Measurements from ENCODE around the gene KISS1R. TPM values are rescaled to one million over a fixed set of nuclear protein-coding genes. Genes with fewer than 3 reads are reported as not detected.

KISS1R gene
- total and polyA plus RNA-seq, 8 donors: 0.16 to 1.0 (median 0.31) TPM; not detected in 2

DNA sequence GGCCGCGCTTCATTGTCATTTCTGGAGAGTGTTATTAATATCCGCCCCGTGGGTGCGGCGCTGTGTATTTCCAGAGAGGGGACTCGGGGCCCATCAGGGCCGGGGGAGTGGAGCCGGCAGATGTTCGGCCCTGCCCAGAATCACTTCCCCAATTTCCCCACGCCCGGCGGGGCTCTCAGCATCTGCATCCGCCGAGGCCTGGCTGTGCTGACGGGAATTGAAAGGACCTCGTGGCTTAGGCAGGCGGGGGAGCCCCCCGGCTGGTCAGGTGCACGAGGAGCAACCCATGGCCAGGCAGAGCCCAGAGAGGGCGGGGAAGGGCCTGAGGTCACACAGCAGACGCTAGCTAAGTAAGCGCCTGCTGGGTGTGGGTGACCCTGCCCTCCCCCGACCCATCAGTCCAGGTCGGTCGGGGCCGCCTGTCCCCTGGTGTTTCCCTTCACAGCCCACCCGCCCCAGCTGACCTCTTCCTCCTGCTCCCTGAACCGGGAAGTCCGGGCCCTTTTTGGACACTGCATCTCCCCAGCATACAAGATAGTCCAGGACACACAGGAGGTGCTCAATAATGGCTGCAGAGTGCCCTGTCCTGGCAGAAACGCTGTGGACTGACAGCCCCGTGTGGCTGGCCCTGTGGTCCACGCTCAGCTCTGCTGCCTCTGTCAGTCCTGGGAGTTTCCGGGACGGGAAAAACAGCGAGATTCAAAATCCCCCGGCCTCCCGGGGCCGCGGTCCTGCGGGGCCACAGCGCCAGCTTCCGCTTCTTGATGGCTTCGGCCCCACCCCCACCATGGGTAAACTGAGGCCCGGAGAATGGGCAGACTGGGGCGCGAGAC is 30.8 kb downstream of the KISS1R start:
- no peaks in the 10 kb centered on the region for H3K27me3 ChIP-seq
- DNase-seq (peak in 2 of 6 donors; percentile 62 to 70), ATAC-seq (peak in 2 of 4 donors; percentile 54 to 66), FAIRE-seq (no peak)
- 90 to 93% methylated on average over 47 of the region's 47 CpGs for WGBS, 2 donors
- intact Hi-C loops (cut with DNase I): no loop called here
- no peaks in the 10 kb centered on the region for H3K36me3 ChIP-seq
- TF ChIP-seq, protein P1, sequence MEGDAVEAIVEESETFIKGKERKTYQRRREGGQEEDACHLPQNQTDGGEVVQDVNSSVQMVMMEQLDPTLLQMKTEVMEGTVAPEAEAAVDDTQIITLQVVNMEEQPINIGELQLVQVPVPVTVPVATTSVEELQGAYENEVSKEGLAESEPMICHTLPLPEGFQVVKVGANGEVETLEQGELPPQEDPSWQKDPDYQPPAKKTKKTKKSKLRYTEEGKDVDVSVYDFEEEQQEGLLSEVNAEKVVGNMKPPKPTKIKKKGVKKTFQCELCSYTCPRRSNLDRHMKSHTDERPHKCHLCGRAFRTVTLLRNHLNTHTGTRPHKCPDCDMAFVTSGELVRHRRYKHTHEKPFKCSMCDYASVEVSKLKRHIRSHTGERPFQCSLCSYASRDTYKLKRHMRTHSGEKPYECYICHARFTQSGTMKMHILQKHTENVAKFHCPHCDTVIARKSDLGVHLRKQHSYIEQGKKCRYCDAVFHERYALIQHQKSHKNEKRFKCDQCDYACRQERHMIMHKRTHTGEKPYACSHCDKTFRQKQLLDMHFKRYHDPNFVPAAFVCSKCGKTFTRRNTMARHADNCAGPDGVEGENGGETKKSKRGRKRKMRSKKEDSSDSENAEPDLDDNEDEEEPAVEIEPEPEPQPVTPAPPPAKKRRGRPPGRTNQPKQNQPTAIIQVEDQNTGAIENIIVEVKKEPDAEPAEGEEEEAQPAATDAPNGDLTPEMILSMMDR (IDR thresholded peaks at IDR 0.05): no peak
- H3K27ac ChIP-seq: no peak overlapping the region
- no peak overlapping the region for H3K4me3 ChIP-seq
- no peaks in the 10 kb centered on the region for H3K9me3 ChIP-seq
- peaks cover 5% of the 10 kb centered on the region in 3 donors for H3K4me1 ChIP-seq

DNA sequence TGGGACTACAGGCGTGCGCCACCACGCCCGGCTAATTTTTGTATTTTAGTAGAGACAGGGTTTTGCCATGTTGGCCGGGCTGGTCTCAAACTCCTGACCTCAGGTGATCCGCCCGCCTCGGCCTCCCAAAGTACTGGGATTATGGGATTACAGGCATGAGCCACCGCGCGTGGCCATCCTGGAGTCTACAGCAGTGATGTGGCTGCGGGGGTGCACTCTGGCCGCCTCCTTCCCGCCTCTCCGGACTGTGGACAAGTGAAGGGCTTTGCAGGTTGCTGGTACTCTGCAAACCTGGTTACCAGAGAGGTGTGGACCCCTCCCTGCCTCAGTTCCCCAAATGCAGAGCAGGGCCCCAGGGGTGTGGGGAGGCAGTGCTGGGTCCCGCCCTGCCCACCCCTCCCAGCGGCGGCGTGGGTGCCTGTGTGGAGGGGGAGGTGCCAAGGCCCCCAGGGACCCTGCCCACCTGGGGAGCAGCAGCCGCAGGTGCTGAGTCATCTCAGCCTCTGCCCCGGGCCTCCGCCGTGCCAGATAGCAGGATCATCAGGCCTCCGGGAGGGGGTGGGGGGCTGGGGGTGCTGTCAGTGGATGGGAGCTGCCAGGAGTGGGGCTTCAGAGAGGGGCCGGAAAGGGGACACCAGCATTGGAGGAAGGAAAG is 31.8 kb downstream of the KISS1R start:
- H3K9me3 ChIP-seq: no peaks in the 10 kb centered on the region
- peak in 1 of 6 donors; percentile 62 for DNase-seq
- 90 to 96% methylated on average over 22 to 24 of the region's 25 CpGs for whole genome bisulfite sequencing, 2 donors
- no peak overlapping the region for H3K4me3 ChIP-seq
- H3K27me3 ChIP-seq: no peaks in the 10 kb centered on the region
- H3K4me1 ChIP-seq: peaks cover 8 to 9% (median 9%) of the 10 kb centered on the region in 3 donors
- intact Hi-C loops (cut with DNase I): no loop called here
- no peak for ATAC-seq
- H3K27ac ChIP-seq: no peak overlapping the region
- FAIRE-seq: no peak
- no peaks in the 10 kb centered on the region for H3K36me3 ChIP-seq
- TF ChIP-seq, protein P1 (IDR thresholded peaks at IDR 0.05): no peak

DNA sequence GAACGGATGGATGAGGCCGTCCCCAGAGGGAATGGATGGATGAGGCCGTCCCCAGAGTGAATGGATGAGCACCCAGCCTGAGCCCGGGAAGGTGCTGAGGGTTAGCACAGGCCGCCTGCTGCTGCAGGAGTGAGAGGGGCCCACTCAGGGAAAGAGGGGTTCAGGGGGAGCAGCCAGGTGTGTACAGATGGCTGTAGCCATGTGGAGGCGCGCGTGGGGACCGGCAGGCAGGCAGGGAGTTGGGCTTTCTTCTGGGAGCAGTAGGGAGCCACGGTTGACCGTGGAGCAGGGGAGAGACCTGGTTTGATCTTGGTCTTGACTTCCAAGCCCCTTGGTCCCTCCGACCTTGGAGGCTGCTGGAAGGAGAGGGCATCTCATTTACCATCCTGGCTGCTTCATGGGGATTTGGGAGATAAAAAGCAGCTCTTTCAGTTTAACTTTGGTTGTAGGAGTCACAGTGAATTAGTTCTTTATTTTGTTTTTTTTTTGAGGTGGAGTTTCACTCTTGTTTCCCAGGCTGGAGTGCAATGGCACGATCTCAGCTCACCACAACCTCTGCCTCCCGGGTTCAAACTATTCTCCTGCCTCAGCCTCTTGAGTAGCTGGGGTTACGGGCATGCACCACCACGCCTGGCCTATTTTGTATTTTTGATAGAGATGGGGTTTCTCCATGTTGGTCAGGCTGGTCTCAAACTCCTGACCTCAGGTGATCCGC is 33.4 kb downstream of the KISS1R start:
- WGBS, 2 donors: 89 to 90% methylated on average over 17 of the region's 17 CpGs
- intact Hi-C loops (cut with DNase I): no loop called here
- no peak overlapping the region for H3K27ac ChIP-seq
- ATAC-seq (no peak), DNase-seq (no peak), FAIRE-seq (no peak)
- TF ChIP-seq, protein P1 (IDR thresholded peaks at IDR 0.05): no peak
- no peaks in the 10 kb centered on the region for H3K9me3 ChIP-seq
- no peaks in the 10 kb centered on the region for H3K36me3 ChIP-seq
- H3K27me3 ChIP-seq: no peaks in the 10 kb centered on the region
- no peak overlapping the region for H3K4me3 ChIP-seq
- peaks cover 8 to 9% (median 9%) of the 10 kb centered on the region in 3 donors for H3K4me1 ChIP-seq

DNA sequence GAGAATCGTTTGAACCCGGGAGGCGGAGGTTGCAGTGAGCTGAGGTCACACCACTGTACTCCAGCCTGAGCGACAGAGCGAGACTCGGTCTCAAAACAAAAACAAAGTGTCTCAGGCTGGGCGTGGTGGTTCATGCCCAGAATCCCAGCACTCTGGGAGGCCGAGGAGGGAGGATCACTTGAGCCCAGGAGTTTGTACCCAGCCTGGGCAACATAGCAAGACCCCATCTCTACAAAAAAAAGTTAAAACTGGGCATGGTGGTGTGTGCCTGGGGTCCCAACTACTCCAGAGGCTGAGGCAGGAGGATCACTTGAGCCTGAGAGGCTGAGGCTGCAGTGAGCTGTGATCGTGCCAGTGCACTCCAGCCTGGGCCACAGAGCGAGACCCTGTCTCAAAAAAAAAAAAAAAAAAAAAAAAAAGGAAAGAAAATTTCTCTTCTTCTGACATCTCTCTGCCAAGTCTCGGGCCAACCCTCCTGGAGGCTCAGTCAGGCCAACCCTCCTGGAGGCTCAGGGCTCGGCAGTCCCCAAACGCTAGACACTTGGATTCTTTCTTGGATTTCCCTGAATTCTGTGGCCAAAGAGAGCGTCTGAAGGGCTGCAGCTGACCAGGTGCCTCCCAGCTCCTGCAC is 35.0 kb downstream of the KISS1R start:
- intact Hi-C loops (cut with DNase I): no loop called here
- Histone ChIP-seq H3K27me3 (no peaks in the 10 kb centered on the region), H3K4me1 (peaks cover 8 to 9% (median 9%) of the 10 kb centered on the region in 3 donors), H3K9me3 (no peaks in the 10 kb centered on the region), H3K36me3 (no peaks in the 10 kb centered on the region), H3K4me3 (no peak overlapping the region), H3K27ac (peak overlapping the region in 3 of 4 donors; percentile 61 to 76 (median 68))
- FAIRE-seq (no peak), ATAC-seq (no peak), DNase-seq (peak in 1 of 6 donors; percentile 55)
- TF ChIP-seq, protein P1 (IDR thresholded peaks at IDR 0.05): no peak
- 65 to 67% methylated on average over 12 to 14 of the region's 14 CpGs for WGBS, 2 donors

Measured in pancreas (tissue), 10 donors.